Liver (tissue), 3 donors: ENCODE data around the gene PPP1R9A.

Source experiments
- CTCF ChIP-seq: fragments of 150-350 bp; IDR thresholded peaks from 2 replicates; pipeline ENCODE4 v1.5.1; 2017; ENCODE audit warnings: improper control_type of control experiment, low read depth, low read length; ENCODE audit not compliant: missing input control
- JUND ChIP-seq, 2 donors: IDR thresholded peaks; 2 replicates each; pipeline ENCODE4 v1.6.1; 2016; ENCODE audit warnings: antibody characterized with exemption in 2 of 2
- MAX ChIP-seq: IDR thresholded peaks from 2 replicates; pipeline ENCODE4 v1.6.1; 2016; ENCODE audit warnings: antibody characterized with exemption
- NR2F2 ChIP-seq: IDR thresholded peaks from 2 replicates; pipeline ENCODE4 v1.6.1; 2016; ENCODE audit warnings: antibody characterized with exemption
- RAD21 ChIP-seq, 2 donors: IDR thresholded peaks; 2 replicates each; pipeline ENCODE4 v1.6.1; 2016; ENCODE audit warnings: antibody characterized with exemption in 2 of 2, mild to moderate bottlenecking in 2 of 2
- SP1 ChIP-seq: IDR thresholded peaks from 2 replicates; pipeline ENCODE4 v1.6.1; 2018; ENCODE audit warnings: antibody characterized with exemption, mild to moderate bottlenecking
- TAF1 ChIP-seq: conservative IDR thresholded peaks from 2 replicates; pipeline ENCODE4 v1.6.1; 2016; ENCODE audit warnings: antibody characterized with exemption, mild to moderate bottlenecking
- YY1 ChIP-seq: IDR thresholded peaks from 2 replicates; pipeline ENCODE4 v1.6.1; 2016; ENCODE audit warnings: antibody characterized with exemption, mild to moderate bottlenecking
- TF ChIP-seq, protein P1 (sequence below): IDR thresholded peaks from 2 replicates; pipeline ENCODE4 v1.6.1; 2016; ENCODE audit warnings: antibody characterized with exemption
- donor health status: healthy.
- donor health status: healthy.

DNA sequence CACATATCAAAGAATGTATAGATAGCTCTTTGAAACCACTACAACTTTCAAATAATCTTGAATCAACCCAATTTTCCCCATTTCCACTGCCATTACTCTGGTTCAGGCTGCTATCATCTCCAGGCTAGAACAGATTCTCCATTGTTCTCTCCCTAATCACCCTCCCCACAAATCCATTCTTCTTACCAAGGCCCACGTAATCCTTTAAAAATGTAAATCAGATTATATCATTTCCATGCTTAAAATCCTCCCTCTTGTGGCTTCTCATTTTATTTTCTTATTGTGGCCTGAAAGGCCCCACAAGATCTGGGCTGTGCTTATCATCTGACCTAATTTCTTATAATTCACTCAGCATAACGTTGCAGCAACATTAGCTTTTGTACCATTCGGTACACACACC, 420.0 kb downstream of the PPP1R9A start:
- TF ChIP-seq CTCF (no peak), SP1 (no peak), NR2F2 (no peak), YY1 (no peak), JUND (IDR thresholded peaks at IDR 0.05) (no peak), MAX (no peak), RAD21 (IDR thresholded peaks at IDR 0.05) (no peak), TAF1 (no peak)
- TF ChIP-seq, protein P1, sequence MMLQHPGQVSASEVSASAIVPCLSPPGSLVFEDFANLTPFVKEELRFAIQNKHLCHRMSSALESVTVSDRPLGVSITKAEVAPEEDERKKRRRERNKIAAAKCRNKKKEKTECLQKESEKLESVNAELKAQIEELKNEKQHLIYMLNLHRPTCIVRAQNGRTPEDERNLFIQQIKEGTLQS: no peak
